ENCODE measurements around the gene LMO1.

DNA sequence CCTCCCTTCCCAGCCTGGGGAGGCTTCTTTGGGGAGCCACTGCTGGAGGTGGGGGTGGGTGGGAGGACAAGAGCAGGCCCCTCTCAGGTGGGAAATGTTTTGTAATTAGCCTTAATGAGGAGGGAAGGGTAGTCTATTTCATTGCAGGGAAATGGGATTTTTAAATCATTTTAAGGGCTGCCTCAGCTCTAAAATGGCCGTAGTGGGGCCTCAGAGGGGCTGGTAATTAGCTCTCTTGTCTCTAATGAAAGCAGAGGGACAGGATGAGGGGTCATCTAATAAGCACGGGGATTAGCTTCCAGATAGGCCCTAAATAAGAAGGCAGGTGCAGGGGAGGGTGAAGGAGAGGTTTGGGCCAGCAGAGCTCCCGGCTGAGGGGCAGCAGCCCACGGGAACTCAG is 46.5 kb downstream of the LMO1 start:
- TF ChIP-seq, protein P1, sequence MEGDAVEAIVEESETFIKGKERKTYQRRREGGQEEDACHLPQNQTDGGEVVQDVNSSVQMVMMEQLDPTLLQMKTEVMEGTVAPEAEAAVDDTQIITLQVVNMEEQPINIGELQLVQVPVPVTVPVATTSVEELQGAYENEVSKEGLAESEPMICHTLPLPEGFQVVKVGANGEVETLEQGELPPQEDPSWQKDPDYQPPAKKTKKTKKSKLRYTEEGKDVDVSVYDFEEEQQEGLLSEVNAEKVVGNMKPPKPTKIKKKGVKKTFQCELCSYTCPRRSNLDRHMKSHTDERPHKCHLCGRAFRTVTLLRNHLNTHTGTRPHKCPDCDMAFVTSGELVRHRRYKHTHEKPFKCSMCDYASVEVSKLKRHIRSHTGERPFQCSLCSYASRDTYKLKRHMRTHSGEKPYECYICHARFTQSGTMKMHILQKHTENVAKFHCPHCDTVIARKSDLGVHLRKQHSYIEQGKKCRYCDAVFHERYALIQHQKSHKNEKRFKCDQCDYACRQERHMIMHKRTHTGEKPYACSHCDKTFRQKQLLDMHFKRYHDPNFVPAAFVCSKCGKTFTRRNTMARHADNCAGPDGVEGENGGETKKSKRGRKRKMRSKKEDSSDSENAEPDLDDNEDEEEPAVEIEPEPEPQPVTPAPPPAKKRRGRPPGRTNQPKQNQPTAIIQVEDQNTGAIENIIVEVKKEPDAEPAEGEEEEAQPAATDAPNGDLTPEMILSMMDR (optimal IDR thresholded peaks at IDR 0.05 in 1 of 3, IDR thresholded peaks at IDR 0.05 in 1 of 3, conservative IDR thresholded peaks at IDR 0.05 in 1 of 3; ENCODE audit: extremely low read depth in 1 of 3, insufficient read depth in 2 of 3, low read length in 3 of 3) = no peak
- TF ChIP-seq EZH2 (IDR thresholded peaks at IDR 0.05; ENCODE audit: low read length) = no peak

Measured in keratinocyte (primary cell).